CD14-positive monocyte (primary cell): ENCODE measurements around the gene DAZAP1. TPM values are rescaled to one million over a fixed set of nuclear protein-coding genes. Genes with fewer than 3 reads are reported as not detected.

Source experiments
- DNase-seq, 3 donors: peaks; one replicate each; pipeline ENCODE4 v3.0.0-alpha.2; 2011 to 2022
- H2AFZ ChIP-seq: 2 replicates; pipeline ENCODE4 v1.6.0; 2012; ENCODE audit warnings: mild to moderate bottlenecking, low read depth, low read length, inconsistent platforms; ENCODE audit not compliant: insufficient read depth, poor library complexity, severe bottlenecking
- H3K27ac ChIP-seq, 2 donors: 1 replicate in 1 of 2; 2 replicates in 1 of 2; pipeline ENCODE4 v1.5.1; 2012 to 2013; ENCODE audit warnings: low read length in 2 of 2, control low read depth in 1 of 2, inconsistent platforms in 1 of 2, low read depth in 1 of 2, mild to moderate bottlenecking in 1 of 2
- H3K27me3 ChIP-seq, 2 donors: one replicate each; pipeline versions ENCODE4 v1.6.0 to v1.6.1; 2011 to 2013; ENCODE audit warnings: low read length in 2 of 2; ENCODE audit not compliant: control insufficient read depth in 2 of 2, insufficient read depth in 2 of 2
- H3K36me3 ChIP-seq, 2 donors: replicated peaks in 1 of 2; 1 replicate in 1 of 2; 2 replicates in 1 of 2; pipeline versions ENCODE4 v1.5.1 to v1.6.1; 2012 to 2013; ENCODE audit warnings: low read length in 2 of 2, control low read depth in 1 of 2, inconsistent platforms in 1 of 2, mild to moderate bottlenecking in 1 of 2; ENCODE audit not compliant: insufficient read depth in 2 of 2, control insufficient read depth in 1 of 2
- H3K4me1 ChIP-seq, 2 donors: 1 replicate in 1 of 2; 2 replicates in 1 of 2; pipeline versions ENCODE4 v1.5.1 to v1.6.1; 2012 to 2013; ENCODE audit warnings: low read length in 2 of 2, control low read depth in 1 of 2, inconsistent platforms in 1 of 2, mild to moderate bottlenecking in 1 of 2, moderate library complexity in 1 of 2; ENCODE audit not compliant: insufficient read depth in 2 of 2, control insufficient read depth in 1 of 2
- H3K4me2 ChIP-seq: replicated peaks from 2 replicates; pipeline ENCODE3; 2012; ENCODE audit warnings: low read length, moderate library complexity, mild to moderate bottlenecking; ENCODE audit not compliant: poor library complexity, severe bottlenecking; ENCODE audit errors: extremely low read depth
- H3K4me3 ChIP-seq, 3 experiments: fragments of 200-600 bp in 1 of 3; sonication (generic) in 1 of 3; replicated peaks in 1 of 3; 1 replicate in 2 of 3; 2 replicates in 1 of 3; pipeline ENCODE4 v1.5.1; 2011 to 2013; ENCODE audit warnings: low read length in 3 of 3, mild to moderate bottlenecking in 3 of 3, control low read depth in 2 of 3, low read depth in 2 of 3, inconsistent platforms in 1 of 3, moderate library complexity in 1 of 3
- H3K79me2 ChIP-seq: 2 replicates; pipeline ENCODE4 v1.6.0; 2012; ENCODE audit warnings: mild to moderate bottlenecking, control low read depth, inconsistent platforms, low read length, moderate library complexity; ENCODE audit not compliant: insufficient read depth
- H3K9ac ChIP-seq: 2 replicates; pipeline ENCODE4 v1.6.0; 2017; ENCODE audit warnings: low read length, mild to moderate bottlenecking; ENCODE audit not compliant: insufficient read depth, poor library complexity, severe bottlenecking
- H3K9me3 ChIP-seq, 2 donors: replicated peaks in 1 of 2; 1 replicate in 1 of 2; 2 replicates in 1 of 2; pipeline versions ENCODE4 v1.5.1 to v1.6.1; 2012 to 2013; ENCODE audit warnings: low read length in 2 of 2, control low read depth in 1 of 2; ENCODE audit not compliant: control insufficient read depth in 1 of 2, insufficient read depth in 1 of 2
- H4K20me1 ChIP-seq: 2 replicates; pipeline ENCODE4 v1.6.0; 2012; ENCODE audit warnings: mild to moderate bottlenecking, low read length, control low read depth, moderate library complexity; ENCODE audit not compliant: insufficient read depth
- H3K27ac Mint-ChIP-seq, 7 donors: one replicate each; pipeline ENCODE4 v1.8.0; 2020; ENCODE audit warnings: mild to moderate bottlenecking in 7 of 7, mixed read lengths in 7 of 7, moderate library complexity in 6 of 7, inconsistent platforms in 2 of 7
- H3K27me3 Mint-ChIP-seq, 3 donors: one replicate each; pipeline ENCODE4 v1.8.0; 2021 to 2022; ENCODE audit warnings: low read depth in 3 of 3, mild to moderate bottlenecking in 3 of 3, mixed read lengths in 3 of 3, moderate library complexity in 3 of 3, inconsistent platforms in 1 of 3
- H3K36me3 Mint-ChIP-seq, 2 donors: one replicate each; pipeline ENCODE4 v1.8.0; 2020; ENCODE audit warnings: mixed read lengths in 2 of 2, inconsistent platforms in 1 of 2, mild to moderate bottlenecking in 1 of 2
- H3K4me1 Mint-ChIP-seq: one replicate; pipeline ENCODE4 v1.8.0; 2020; ENCODE audit warnings: mild to moderate bottlenecking, mixed read lengths
- H3K4me3 Mint-ChIP-seq, 2 donors: one replicate each; pipeline ENCODE4 v1.8.0; 2020; ENCODE audit warnings: mild to moderate bottlenecking in 2 of 2, mixed read lengths in 2 of 2, moderate library complexity in 1 of 2
- H3K9me3 Mint-ChIP-seq, 7 donors: one replicate each; pipeline ENCODE4 v1.8.0; 2020 to 2022; ENCODE audit warnings: mixed read lengths in 7 of 7, mild to moderate bottlenecking in 6 of 7, moderate library complexity in 6 of 7, inconsistent platforms in 2 of 7
- WGBS: methylation state at CpG from one replicate; pipeline ENCODE4 v1.1.5; 2013; ENCODE audit warnings: missing lambda C conversion rate; ENCODE audit not compliant: insufficient coverage; 5-methylcytosine and 5-hydroxymethylcytosine counted together
- intact Hi-C, 2 donors: fragments of 100-400 bp; cut with micrococcal nuclease; formaldehyde crosslinking; loops; one replicate each; pipeline versions ENCODE4 v1.15.0 to v1.15.1; 2023
- polyA plus RNA-seq, 3 donors: library from polyadenylated mRNA; depleted of rRNA in 1 of 3; unstranded in 2 of 3; stranded (reverse) in 1 of 3; fragments of 300-500 nt in 2 of 3; fragments of >200 nt in 1 of 3; fragmentation: Illumina TruSeq in 2 of 3; gene quantifications; 1 replicate in 2 of 3; 2 replicates in 1 of 3; pipeline ENCODE4 v1.2.3, GENCODE V29; 2012 to 2021
- TF ChIP-seq, protein P1 (sequence below): fragments of 200-600 bp; IDR thresholded peaks from one replicate; pipeline ENCODE4 v1.8.0; 2022; ENCODE audit warnings: antibody characterized with exemption, mild to moderate bottlenecking

Gene DAZAP1
- polyA plus RNA-seq, 3 donors = 3.3 to 57.1 (median 4.2) TPM

DNA sequence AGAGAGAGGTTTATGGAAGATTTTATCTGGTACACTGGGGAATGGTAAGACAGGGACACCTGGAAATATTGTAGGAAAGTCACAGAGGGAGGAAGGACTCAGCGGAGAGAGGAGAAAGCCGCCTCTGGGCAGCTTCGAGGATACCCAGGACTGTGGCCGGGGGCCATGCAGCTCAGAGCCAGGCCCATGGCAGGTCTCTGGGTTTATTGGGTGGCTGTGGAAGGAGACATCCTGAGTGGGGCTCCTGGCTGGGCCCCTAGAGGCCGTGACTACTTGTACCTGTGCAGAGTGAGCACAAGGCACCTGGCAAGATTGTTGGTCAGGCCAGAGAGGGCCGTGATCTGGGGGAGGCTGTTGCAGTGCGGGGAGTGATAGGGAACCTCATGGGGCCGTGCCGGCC is 3.4 kb downstream of the DAZAP1 start:
- peaks cover 17 to 21% of the 10 kb centered on the region in 2 donors for H3K36me3 ChIP-seq
- no peaks in the 10 kb centered on the region for H3K27me3 ChIP-seq
- no peak overlapping the region for H2AFZ ChIP-seq
- H3K4me1 ChIP-seq = peaks cover 41 to 47% of the 10 kb centered on the region in 2 donors
- intact Hi-C loops = no loop called here
- Mint-ChIP-seq H3K4me3 (no peak overlapping the region), H3K27ac (peak overlapping the region in 6 of 7 donors; percentile 12 to 65 (median 61)), H3K4me1 (peaks cover 53% of the 10 kb centered on the region), H3K27me3 (peaks cover 0 to 2% (median 1%) of the 10 kb centered on the region in 3 donors), H3K36me3 (peaks cover 9 to 31% of the 10 kb centered on the region in 2 donors), H3K9me3 (no peaks in the 10 kb centered on the region)
- 94% methylated on average over 7 of the region's 9 CpGs for WGBS
- TF ChIP-seq, protein P1, sequence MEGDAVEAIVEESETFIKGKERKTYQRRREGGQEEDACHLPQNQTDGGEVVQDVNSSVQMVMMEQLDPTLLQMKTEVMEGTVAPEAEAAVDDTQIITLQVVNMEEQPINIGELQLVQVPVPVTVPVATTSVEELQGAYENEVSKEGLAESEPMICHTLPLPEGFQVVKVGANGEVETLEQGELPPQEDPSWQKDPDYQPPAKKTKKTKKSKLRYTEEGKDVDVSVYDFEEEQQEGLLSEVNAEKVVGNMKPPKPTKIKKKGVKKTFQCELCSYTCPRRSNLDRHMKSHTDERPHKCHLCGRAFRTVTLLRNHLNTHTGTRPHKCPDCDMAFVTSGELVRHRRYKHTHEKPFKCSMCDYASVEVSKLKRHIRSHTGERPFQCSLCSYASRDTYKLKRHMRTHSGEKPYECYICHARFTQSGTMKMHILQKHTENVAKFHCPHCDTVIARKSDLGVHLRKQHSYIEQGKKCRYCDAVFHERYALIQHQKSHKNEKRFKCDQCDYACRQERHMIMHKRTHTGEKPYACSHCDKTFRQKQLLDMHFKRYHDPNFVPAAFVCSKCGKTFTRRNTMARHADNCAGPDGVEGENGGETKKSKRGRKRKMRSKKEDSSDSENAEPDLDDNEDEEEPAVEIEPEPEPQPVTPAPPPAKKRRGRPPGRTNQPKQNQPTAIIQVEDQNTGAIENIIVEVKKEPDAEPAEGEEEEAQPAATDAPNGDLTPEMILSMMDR = no peak
- H3K9ac ChIP-seq = no peak overlapping the region
- H3K4me2 ChIP-seq = no peak overlapping the region
- H3K4me3 ChIP-seq = no peak overlapping the region
- DNase-seq = no peak
- no peaks in the 10 kb centered on the region for H3K9me3 ChIP-seq
- H3K27ac ChIP-seq = peak overlapping the region; percentile 17 to 81
- H3K79me2 ChIP-seq = peaks cover 82% of the 10 kb centered on the region
- peaks cover 73% of the 10 kb centered on the region for H4K20me1 ChIP-seq

DNA sequence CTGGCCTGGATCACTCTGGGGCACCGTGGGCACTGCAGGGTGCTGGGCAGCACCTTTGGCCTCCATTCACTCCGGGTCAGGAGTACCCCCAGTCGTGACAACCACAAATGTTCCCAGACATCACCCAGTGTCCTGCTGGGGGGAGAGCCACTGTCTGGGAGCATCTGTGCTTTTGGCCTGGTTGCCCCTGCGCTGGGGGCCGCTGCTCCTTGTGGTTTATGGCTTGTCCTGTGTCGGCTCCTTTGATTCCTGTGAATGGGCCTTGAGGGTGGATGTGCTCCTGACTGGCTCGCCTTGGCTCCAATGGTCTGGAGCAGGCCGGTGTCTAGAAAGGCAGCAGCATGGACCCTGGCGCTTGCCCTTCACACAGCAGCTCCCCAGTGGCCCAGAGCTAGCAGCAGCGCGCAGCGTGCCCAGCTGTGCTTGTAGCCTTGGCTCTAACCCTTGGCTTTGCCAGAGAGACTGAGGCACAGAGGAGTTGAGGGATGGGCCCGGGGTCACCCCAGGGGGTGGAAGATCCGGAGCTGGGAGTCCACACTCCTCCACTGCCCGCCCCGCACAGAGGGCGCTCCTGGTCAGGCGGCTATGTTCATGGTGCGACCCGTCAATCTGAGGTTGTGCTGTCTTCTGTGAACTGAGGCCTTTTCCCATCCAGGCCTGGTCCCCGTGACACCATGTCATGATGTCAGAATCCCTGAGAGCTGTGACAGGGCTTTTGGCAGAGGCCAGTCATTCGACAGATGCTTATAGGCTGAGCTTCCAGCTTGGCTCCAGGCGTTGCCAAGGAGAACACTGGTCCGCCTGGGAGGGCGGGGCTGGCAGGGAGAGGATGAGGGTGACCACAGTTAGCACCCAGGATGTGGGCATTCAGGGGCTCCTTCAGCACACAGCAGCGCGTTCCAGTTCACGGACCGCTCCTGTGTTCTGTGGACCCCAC is 4.1 kb downstream of the DAZAP1 start:
- Histone ChIP-seq H3K9me3 (no peaks in the 10 kb centered on the region), H2AFZ (no peak overlapping the region), H3K27ac (peak overlapping the region; percentile 17 to 81), H3K4me2 (no peak overlapping the region), H3K9ac (no peak overlapping the region), H4K20me1 (peaks cover 80% of the 10 kb centered on the region), H3K4me1 (peaks cover 46 to 50% of the 10 kb centered on the region in 2 donors), H3K4me3 (no peak overlapping the region), H3K36me3 (peaks cover 17 to 24% of the 10 kb centered on the region in 2 donors), H3K27me3 (no peaks in the 10 kb centered on the region), H3K79me2 (peaks cover 89% of the 10 kb centered on the region)
- peaks cover 12 to 39% of the 10 kb centered on the region in 2 donors for H3K36me3 Mint-ChIP-seq
- DNase-seq = no peak
- H3K9me3 Mint-ChIP-seq = no peaks in the 10 kb centered on the region
- H3K4me1 Mint-ChIP-seq = peaks cover 57% of the 10 kb centered on the region
- intact Hi-C loops = no loop called here
- H3K4me3 Mint-ChIP-seq = no peak overlapping the region
- H3K27ac Mint-ChIP-seq = peak overlapping the region in 5 of 7 donors; percentile 42 to 66 (median 50)
- H3K27me3 Mint-ChIP-seq = peaks cover 0 to 2% (median 1%) of the 10 kb centered on the region in 3 donors
- TF ChIP-seq, protein P1 = no peak
- WGBS = 86% methylated on average over 27 of the region's 29 CpGs
